Measurements from ENCODE around the gene IL10RB.

Gene IL10RB

DNA sequence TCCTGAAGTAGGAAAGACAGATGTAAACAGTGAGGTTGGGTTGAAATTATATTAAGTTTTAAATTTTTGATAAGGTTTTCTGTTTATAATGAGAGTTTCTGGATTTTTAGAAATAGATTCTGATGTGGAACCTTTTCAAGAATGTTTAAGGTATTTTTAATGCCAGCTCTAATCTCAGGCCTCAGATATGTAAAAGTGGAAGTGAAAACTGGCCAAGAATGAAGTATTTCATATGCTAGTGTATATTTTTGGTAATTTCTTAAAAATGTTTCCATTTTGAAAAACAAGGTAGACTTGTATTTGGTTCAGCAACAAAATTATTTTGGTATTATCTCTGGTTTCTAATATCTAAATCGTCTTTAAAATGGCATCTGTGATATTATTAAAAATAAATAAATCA is 73.0 kb downstream of the IL10RB start:
- Histone ChIP-seq H3K9ac (ENCODE audit: low read depth in 1 of 2, low read length in 2 of 2) (no peak overlapping the region), H3K9me3 (ENCODE audit: control insufficient read depth in 1 of 2, low read length in 2 of 2) (peaks cover 0 to 2% of the 10 kb centered on the region in 2 donors), H3K27me3 (ENCODE audit: control insufficient read depth in 1 of 2, insufficient read depth in 2 of 2, low read length in 2 of 2) (no peaks in the 10 kb centered on the region), H3K27ac (ENCODE audit: low read depth, low read length) (no peak overlapping the region), H3K36me3 (ENCODE audit: control insufficient read depth in 1 of 2, insufficient read depth in 2 of 2, low read length in 2 of 2) (peaks cover 8 to 30% of the 10 kb centered on the region in 2 donors), H3K4me3 (ENCODE audit: low read depth in 1 of 2, low read length in 2 of 2) (no peak overlapping the region), H3K4me1 (ENCODE audit: control insufficient read depth in 1 of 2, insufficient read depth in 2 of 2, low read length in 2 of 2) (peaks cover 0 to 5% of the 10 kb centered on the region in 2 donors)

DNA sequence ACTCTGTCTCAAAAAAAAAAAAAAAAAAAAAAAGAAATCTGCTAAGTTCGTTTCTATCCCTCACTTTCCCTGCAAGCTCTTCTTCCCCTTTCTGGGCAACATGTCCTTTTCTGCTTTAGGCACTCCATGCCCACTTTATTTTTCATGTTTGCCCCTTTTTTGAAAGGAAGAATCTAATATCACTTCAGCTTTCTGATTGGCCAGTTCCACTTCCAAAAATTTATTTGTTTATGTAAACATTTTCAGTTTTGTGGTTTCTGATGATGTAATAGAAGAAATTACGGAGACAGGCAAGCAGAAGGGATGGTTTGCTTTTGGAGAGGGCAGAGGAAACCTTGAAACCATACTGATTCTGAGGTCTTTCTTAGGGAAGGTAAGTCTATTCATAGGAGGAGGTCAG is 73.8 kb downstream of the IL10RB start:
- Histone ChIP-seq H3K4me3 (ENCODE audit: low read depth in 1 of 2, low read length in 2 of 2) (no peak overlapping the region), H3K9ac (ENCODE audit: low read depth in 1 of 2, low read length in 2 of 2) (no peak overlapping the region), H3K27ac (ENCODE audit: low read depth, low read length) (no peak overlapping the region), H3K9me3 (ENCODE audit: control insufficient read depth in 1 of 2, low read length in 2 of 2) (no peaks in the 10 kb centered on the region), H3K27me3 (ENCODE audit: control insufficient read depth in 1 of 2, insufficient read depth in 2 of 2, low read length in 2 of 2) (no peaks in the 10 kb centered on the region), H3K4me1 (ENCODE audit: control insufficient read depth in 1 of 2, insufficient read depth in 2 of 2, low read length in 2 of 2) (peaks cover 0 to 5% of the 10 kb centered on the region in 2 donors), H3K36me3 (ENCODE audit: control insufficient read depth in 1 of 2, insufficient read depth in 2 of 2, low read length in 2 of 2) (peaks cover 6 to 32% of the 10 kb centered on the region in 2 donors)

DNA sequence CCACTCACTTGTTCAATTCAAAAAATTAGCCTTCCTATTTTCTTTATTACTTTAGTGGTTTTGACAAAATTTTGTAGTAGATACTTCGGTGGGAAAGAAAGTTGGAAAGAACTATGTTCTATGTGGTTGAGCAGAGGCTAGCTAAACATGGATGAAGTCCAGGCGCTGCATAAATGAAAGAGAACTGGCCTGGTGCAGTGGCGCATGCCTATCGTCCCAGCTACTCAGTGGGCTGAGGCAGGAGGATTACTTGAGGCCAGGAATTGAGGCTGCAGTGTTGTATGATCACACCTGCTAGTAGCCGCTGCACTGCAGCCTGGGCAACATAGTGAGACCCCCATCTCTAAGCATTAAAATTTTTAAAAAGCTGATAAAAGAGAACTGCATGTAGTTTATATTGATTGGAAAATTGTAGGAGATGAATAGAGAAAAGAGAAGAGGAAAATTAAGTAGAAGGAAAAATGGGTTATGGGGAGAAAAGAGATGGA is 79.6 kb downstream of the IL10RB start:
- peaks cover 9 to 68% of the 10 kb centered on the region in 2 donors for H3K36me3 ChIP-seq (ENCODE audit: control insufficient read depth in 1 of 2, insufficient read depth in 2 of 2, low read length in 2 of 2)
- no peak overlapping the region for H3K9ac ChIP-seq (ENCODE audit: low read depth in 1 of 2, low read length in 2 of 2)
- no peak overlapping the region for H3K27ac ChIP-seq (ENCODE audit: low read depth, low read length)
- H3K27me3 ChIP-seq (ENCODE audit: control insufficient read depth in 1 of 2, insufficient read depth in 2 of 2, low read length in 2 of 2), result no peaks in the 10 kb centered on the region
- H3K9me3 ChIP-seq (ENCODE audit: control insufficient read depth in 1 of 2, low read length in 2 of 2), result no peaks in the 10 kb centered on the region
- no peak overlapping the region for H3K4me3 ChIP-seq (ENCODE audit: low read depth in 1 of 2, low read length in 2 of 2)
- H3K4me1 ChIP-seq (ENCODE audit: control insufficient read depth in 1 of 2, insufficient read depth in 2 of 2, low read length in 2 of 2), result no peaks in the 10 kb centered on the region
